Gastrocnemius medialis (tissue), 4 donors: ENCODE results near the gene EXOC2.

Experiments used
- CTCF ChIP-seq, 5 experiments: fragments of 450-650 bp in 3 of 5; fragments of 200-600 bp in 2 of 5; sonication (generic) in 2 of 5; IDR thresholded peaks in 4 of 5; conservative IDR thresholded peaks in 1 of 5; 1 replicate in 4 of 5; 2 replicates in 1 of 5; pipeline ENCODE4 v1.5.1; 2016 to 2019; ENCODE audit warnings: antibody characterized with exemption in 5 of 5, mild to moderate bottlenecking in 3 of 5, moderate library complexity in 3 of 5
- POLR2A ChIP-seq, 2 donors: fragments of 450-650 bp; IDR thresholded peaks; one replicate each; pipeline ENCODE4 v1.6.1; 2017; ENCODE audit warnings: antibody characterized with exemption in 2 of 2, mild to moderate bottlenecking in 2 of 2, moderate library complexity in 2 of 2

GRCh38 chr6:579339-579738 lies 113.6 kb downstream of the EXOC2 start:
- TF ChIP-seq POLR2A (IDR thresholded peaks at IDR 0.05) = no peak
- TF ChIP-seq CTCF (IDR thresholded peaks at IDR 0.05 in 4 of 5, conservative IDR thresholded peaks at IDR 0.05 in 1 of 5) = no peak
